Ovary (tissue), 3 donors: ENCODE results near the gene SLC13A5.

Experiments used
- POLR2A ChIP-seq: fragments of 450-650 bp; IDR thresholded peaks from one replicate; pipeline ENCODE4 v1.6.1; 2017; ENCODE audit warnings: antibody characterized with exemption, mild to moderate bottlenecking, moderate library complexity
- TF ChIP-seq, protein P1 (sequence below), 3 donors: fragments of 450-650 bp in 2 of 3; fragments of 200-600 bp in 1 of 3; IDR thresholded peaks; one replicate each; pipeline versions ENCODE4 v1.5.1 to v1.8.0; 2016 to 2022; ENCODE audit warnings: antibody characterized with exemption in 3 of 3, mild to moderate bottlenecking in 1 of 3
- donor health status: DM: no; HTN: no; CAD: no.

- TF ChIP-seq, protein P1, sequence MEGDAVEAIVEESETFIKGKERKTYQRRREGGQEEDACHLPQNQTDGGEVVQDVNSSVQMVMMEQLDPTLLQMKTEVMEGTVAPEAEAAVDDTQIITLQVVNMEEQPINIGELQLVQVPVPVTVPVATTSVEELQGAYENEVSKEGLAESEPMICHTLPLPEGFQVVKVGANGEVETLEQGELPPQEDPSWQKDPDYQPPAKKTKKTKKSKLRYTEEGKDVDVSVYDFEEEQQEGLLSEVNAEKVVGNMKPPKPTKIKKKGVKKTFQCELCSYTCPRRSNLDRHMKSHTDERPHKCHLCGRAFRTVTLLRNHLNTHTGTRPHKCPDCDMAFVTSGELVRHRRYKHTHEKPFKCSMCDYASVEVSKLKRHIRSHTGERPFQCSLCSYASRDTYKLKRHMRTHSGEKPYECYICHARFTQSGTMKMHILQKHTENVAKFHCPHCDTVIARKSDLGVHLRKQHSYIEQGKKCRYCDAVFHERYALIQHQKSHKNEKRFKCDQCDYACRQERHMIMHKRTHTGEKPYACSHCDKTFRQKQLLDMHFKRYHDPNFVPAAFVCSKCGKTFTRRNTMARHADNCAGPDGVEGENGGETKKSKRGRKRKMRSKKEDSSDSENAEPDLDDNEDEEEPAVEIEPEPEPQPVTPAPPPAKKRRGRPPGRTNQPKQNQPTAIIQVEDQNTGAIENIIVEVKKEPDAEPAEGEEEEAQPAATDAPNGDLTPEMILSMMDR (IDR thresholded peaks at IDR 0.05): no peak
- TF ChIP-seq POLR2A: no peak
Observed at GRCh38 chr17:6710317-6710716, 2.9 kb downstream of the SLC13A5 start.
